H1 (cell line): ENCODE results near the gene USP3. TPM values are rescaled to one million over a fixed set of nuclear protein-coding genes. Genes with fewer than 3 reads are reported as not detected.

Experiments
- CHD7 ChIP-seq: fragments of 300-600 bp; sonication (generic); IDR thresholded peaks from 2 replicates; pipeline ENCODE4 v1.7.1; 2012; ENCODE audit warnings: low read length, moderate library complexity, mild to moderate bottlenecking, inconsistent platforms; ENCODE audit not compliant: insufficient replicate concordance
- polyA plus RNA-seq, 7 experiments: library from polyadenylated mRNA; depleted of rRNA in 3 of 7; stranded (reverse) in 5 of 7; unstranded in 2 of 7; fragments of >200 nt in 5 of 7; fragments of 200-250 nt in 2 of 7; gene quantifications; 1 replicate in 5 of 7; 2 replicates in 1 of 7; 4 replicates in 1 of 7; pipeline versions ENCODE4 v1.2.1 to v1.2.3, GENCODE V29; 2011 to 2013; ENCODE audit warnings: missing spikeins in 2 of 7, mixed read lengths in 2 of 7
- total RNA-seq: library from RNA; stranded (reverse); fragmentation: NEBNext Ultra II Directional; extraction: Animal tissue kit (Norgen Biotek cat#: 25700); gene quantifications from 2 replicates; pipeline ENCODE4 v1.2.1, GENCODE V29; 2021

The USP3 gene
- total and polyA plus RNA-seq, 2 of the 8 experiments (the other 6 are each of a cell fraction or from before 2014, with no cell fraction given): 15.5 to 16.2 TPM

- no peak for TF ChIP-seq CHD7
Observed at GRCh38 chr15:63588826-63589225, 84.4 kb downstream of the USP3 start (continued).
